ENCODE results near the gene ZNF609.

ZNF609 gene

GRCh38 chr15:64548235-64548634, 87.9 kb downstream of the ZNF609 start:
- no peak for DNase-seq

DNA sequence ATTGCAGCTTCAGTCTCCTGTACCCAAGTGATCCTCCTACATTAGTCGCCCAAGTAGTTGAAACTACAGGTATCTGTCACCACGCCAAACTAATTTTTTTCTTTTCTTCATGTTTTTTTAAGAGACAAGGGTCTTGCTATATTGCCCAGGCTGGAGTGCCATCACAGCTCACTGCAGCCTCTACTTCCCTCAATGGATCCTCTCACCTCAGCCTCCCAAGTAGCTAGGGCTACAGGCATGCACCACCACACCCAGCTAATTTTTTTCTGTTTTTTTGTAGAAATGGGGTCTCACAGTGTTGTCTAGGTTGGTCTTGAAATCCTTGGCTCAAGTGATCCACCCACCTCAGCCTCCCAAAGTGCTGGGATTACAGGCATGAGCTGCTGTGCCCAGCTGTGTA, 89.5 kb downstream of the ZNF609 start:
- no peak for DNase-seq

- no peak for DNase-seq
Observed at GRCh38 chr15:64552281-64552948, 92.0 kb downstream of the ZNF609 start.

GRCh38 chr15:64558460-64559179, 98.2 kb downstream of the ZNF609 start:
- no peak for DNase-seq

DNA sequence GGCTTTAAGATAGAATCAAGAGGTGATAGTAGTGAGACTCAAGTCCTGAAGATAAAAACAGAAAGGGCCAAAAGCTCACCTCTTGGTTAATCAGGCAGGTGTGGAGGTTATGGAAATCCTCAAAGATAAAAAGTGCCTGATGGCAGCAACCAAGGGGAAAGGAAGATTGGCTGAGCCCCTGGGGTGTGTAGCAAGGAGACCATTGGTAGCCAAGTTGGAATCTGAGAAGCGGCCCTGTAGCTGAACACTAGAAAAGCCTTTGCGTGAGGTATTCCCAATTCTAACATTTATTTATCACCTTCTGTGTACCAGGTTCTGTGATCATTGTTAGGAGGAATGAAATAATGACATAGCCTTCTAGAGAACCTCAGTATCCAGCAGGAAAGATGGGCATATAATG, 98.9 kb downstream of the ZNF609 start:
- DNase-seq, result no peak

GRCh38 chr15:64560501-64560900, 100.1 kb downstream of the ZNF609 start:
- DNase-seq, result no peak

- no peak for DNase-seq
Observed at GRCh38 chr15:64560998-64561397, 100.6 kb downstream of the ZNF609 start.

- DNase-seq, result no peak
Observed at GRCh38 chr15:64562003-64562640, 101.7 kb downstream of the ZNF609 start.

GRCh38 chr15:64566102-64566501, 105.7 kb downstream of the ZNF609 start:
- no peak for DNase-seq

GRCh38 chr15:64566629-64567427, 106.5 kb downstream of the ZNF609 start:
- no peak for DNase-seq

DNA sequence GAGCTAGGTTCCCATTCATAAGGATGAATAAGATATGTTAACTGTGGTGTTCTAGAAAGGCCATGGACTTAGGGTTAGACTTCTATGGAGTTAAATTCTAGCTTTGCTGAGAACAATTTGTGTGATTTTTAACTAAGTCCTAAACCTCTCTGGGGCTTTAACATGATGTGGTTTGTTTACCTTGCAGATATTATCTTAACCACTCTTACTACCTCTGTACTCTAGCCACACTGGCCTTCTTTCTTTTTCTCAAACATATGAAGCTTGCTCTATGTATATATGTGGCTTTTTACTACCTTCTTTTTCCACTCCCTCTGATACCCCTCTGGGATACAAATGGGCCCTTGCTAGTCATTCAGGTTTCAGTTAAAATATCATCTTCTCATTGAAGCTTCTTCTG, 108.4 kb downstream of the ZNF609 start:
- DNase-seq, result no peak

- DNase-seq, result no peak
Observed at GRCh38 chr15:64571857-64572291, 111.5 kb downstream of the ZNF609 start.

- no peak for DNase-seq
Observed at GRCh38 chr15:64572856-64573255, 112.5 kb downstream of the ZNF609 start.

- DNase-seq, result no peak
Observed at GRCh38 chr15:64574301-64575017, 114.1 kb downstream of the ZNF609 start.

DNA sequence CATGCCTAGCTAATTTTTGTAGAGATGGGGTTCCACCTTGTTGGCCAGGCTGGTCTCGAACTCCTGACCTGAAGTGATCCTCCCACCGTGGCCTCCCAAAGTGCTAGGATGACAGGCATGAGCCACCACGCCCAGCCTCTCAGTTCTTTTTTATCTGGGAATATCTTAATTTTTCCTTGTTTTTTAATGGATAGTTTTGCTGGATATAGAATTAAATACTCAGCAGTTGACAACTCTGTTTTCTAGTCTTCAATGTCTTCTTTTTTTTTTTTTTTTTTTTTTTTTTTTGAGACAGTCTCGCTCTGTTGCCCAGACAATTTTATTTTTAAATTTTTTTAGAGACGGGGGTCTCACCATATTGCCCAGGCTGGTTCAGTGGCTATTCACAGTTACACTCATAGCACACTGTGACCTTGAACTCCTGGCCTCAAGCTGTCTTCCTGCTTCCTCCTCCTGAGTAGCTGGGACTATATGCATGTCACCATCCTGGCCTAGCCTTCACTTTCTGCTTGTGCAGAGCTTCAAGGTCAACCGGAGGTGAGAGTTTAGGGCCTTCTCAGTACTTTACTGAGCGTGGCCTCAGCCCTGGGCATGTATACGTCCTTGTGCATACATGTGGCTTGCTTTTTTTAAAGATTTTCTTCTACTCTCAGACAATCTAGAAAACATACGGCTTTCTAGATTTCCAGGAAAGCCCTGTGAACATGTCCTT, 120.5 kb downstream of the ZNF609 start:
- DNase-seq, result no peak

GRCh38 chr15:64581408-64581761, 121.0 kb downstream of the ZNF609 start:
- no peak for DNase-seq

DNA sequence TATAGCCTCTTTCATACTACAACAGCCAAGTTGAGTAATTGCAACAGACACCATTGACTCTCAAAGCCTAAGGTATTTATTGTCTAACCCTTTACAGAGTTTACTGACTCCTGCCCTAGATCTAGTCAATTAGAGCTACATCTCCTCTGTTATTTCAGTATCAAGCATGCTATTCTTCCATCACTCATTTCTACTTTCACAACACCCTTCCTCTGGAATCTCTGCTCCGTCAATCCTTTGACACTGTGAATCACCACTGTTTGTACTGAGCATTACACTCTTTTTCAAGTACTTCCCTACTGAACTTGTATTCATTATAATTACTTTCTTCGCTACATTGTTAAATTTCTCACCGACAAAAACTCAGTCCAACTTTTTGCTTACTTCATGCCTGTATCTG, 121.8 kb downstream of the ZNF609 start:
- no peak for DNase-seq

DNA sequence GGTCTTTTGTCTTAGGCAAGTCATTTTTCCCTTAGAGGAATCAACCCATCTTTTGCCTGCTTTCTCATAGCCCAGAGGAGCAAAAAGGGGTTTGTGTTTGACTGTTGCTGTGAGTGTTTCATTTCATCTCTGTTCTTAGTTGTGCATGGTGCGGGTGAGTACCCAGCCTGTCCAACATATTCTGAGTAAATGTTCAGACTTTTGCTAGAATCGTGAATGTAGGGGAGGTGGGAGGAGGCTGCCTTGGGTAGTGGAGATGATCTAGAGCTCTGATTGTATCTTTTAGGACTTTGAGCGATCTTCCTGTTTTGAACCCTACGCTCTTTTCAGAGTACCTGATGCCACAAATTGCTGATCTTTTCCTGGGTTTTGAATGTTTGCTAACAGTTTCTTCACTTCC, 123.1 kb downstream of the ZNF609 start:
- no peak for DNase-seq

DNA sequence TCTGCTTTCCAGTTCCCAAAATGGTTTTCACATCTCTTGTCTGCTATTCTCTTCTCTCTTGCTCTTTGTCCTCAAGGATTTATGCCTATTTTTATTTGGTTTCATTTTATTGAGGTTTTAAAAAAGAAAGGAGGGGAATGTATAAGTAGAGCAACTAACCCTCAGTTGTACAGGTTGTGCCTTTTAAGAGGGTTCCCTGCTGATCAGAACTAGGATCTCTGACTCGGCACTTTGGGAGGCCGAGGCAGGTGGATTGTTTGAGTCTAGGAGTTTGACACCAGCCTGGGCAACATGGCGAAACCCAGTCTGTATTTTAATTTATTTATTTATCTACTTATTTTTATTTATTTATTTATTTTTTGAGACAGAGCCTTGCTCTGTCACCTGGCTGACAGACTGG, 123.6 kb downstream of the ZNF609 start:
- no peak for DNase-seq

GRCh38 chr15:64586259-64586870, 126.0 kb downstream of the ZNF609 start:
- no peak for DNase-seq

GRCh38 chr15:64586984-64587383, 126.6 kb downstream of the ZNF609 start:
- DNase-seq, result no peak

All from NCI-H187 (cell line).